ENCODE data around the gene HSF4. TPM values are rescaled to one million over a fixed set of nuclear protein-coding genes. Genes with fewer than 3 reads are reported as not detected.
A peak's percentile ranks its signal among the peaks of the same experiment; 100 is the strongest.

Gene HSF4
- total RNA-seq, 1 donor from 2014 or later: 3.8 TPM

Small RNAs within 50 kb of the gene (small RNA-seq; reads per million reads assigned to genes)
- 4.4 reads per million, percentile 92 among the genes with 10 or more reads in this experiment for gene MIR328 (ENCODE audit: low replicate concordance)

Other genes starting within 250 kb of the HSF4 start
- 0.31 TPM for gene CDH16, start 245.9 kb upstream of the HSF4 start, total RNA-seq
- gene RRAD, start 239.2 kb upstream of the HSF4 start, total RNA-seq: 23.3 TPM
- gene CIAO2B, start 230.3 kb upstream of the HSF4 start, total RNA-seq: 101 TPM
- 23.9 TPM for gene CES2, start 229.2 kb upstream of the HSF4 start, total RNA-seq
- gene CES3, start 203.5 kb upstream of the HSF4 start, total RNA-seq: 1.8 TPM
- 5.2 TPM for gene CES4A, start 176.2 kb upstream of the HSF4 start, total RNA-seq
- gene CBFB, start 135.6 kb upstream of the HSF4 start, total RNA-seq: 52.6 TPM
- 16.3 TPM for gene PHAF1, start 54.8 kb upstream of the HSF4 start, total RNA-seq
- gene B3GNT9, start 13.7 kb upstream of the HSF4 start, total RNA-seq: 25.2 TPM
- gene TRADD, start 4.8 kb upstream of the HSF4 start, total RNA-seq: 7.7 TPM
- 1.6 TPM for gene FBXL8, start 4.8 kb upstream of the HSF4 start, total RNA-seq
- 40.4 TPM for gene NOL3, start 5.8 kb downstream of the HSF4 start, total RNA-seq
- 14.1 TPM for gene MATCAP1, start 19.2 kb downstream of the HSF4 start, total RNA-seq
- gene EXOC3L1, start 25.4 kb downstream of the HSF4 start, total RNA-seq: 3.6 TPM
- 38.9 TPM for gene E2F4, start 27.4 kb downstream of the HSF4 start, total RNA-seq
- gene ELMO3, start 34.4 kb downstream of the HSF4 start, total RNA-seq: 4.0 TPM
- gene TMEM208, start 62.4 kb downstream of the HSF4 start, total RNA-seq: 19.7 TPM
- gene FHOD1, start 82.7 kb downstream of the HSF4 start, total RNA-seq: 10.1 TPM
- gene SLC9A5, start 84.2 kb downstream of the HSF4 start, total RNA-seq: 0.10 TPM
- 21.0 TPM for gene PLEKHG4, start 114.8 kb downstream of the HSF4 start, total RNA-seq
- gene KCTD19, start 162.0 kb downstream of the HSF4 start, total RNA-seq: 0.10 TPM
- gene LRRC36, start 162.1 kb downstream of the HSF4 start, total RNA-seq: 0.41 TPM
- gene TPPP3, start 228.8 kb downstream of the HSF4 start, total RNA-seq: 135 TPM

Measured in tongue (tissue), 2 donors.